Gastroesophageal sphincter (tissue), 4 donors: Measurements from ENCODE around the gene TBC1D13. TPM values are rescaled to one million over a fixed set of nuclear protein-coding genes. Genes with fewer than 3 reads are reported as not detected.
"Not testable (repeated sequence)": the region's sequence is repeated elsewhere in the genome, so short reads cannot be mapped to it uniquely, and the experiment has no call there.

Experiments used
- ATAC-seq: fragments of 150-250 bp; one replicate; pipeline ENCODE4 v1.9.1; 2016; ENCODE audit warnings: mild to moderate bottlenecking, moderate library complexity
- H3K27ac ChIP-seq, 4 donors: fragments of 200-600 bp; sonication (generic) in 3 of 4; 1 replicate in 3 of 4; 2 replicates in 1 of 4; pipeline ENCODE4 v1.5.1; 2016 to 2019
- H3K27me3 ChIP-seq: fragments of 200-600 bp; sonication (generic); one replicate; pipeline ENCODE4 v1.5.1; 2019
- H3K36me3 ChIP-seq, 2 donors: fragments of 200-600 bp; sonication (generic); one replicate each; pipeline ENCODE4 v1.5.1; 2019; ENCODE audit warnings: control low read depth in 1 of 2
- H3K4me1 ChIP-seq, 3 donors: fragments of 200-600 bp; sonication (generic); 1 replicate in 2 of 3; 2 replicates in 1 of 3; pipeline ENCODE4 v1.5.1; 2016 to 2019; ENCODE audit warnings: control low read depth in 2 of 3
- H3K4me3 ChIP-seq, 2 donors: fragments of 200-600 bp; sonication (generic); one replicate each; pipeline ENCODE4 v1.5.1; 2019; ENCODE audit warnings: mild to moderate bottlenecking in 1 of 2, moderate library complexity in 1 of 2
- H3K9me3 ChIP-seq, 3 donors: fragments of 200-600 bp; sonication (generic); one replicate each; pipeline ENCODE4 v1.5.1; 2017 to 2019; ENCODE audit warnings: control low read depth in 2 of 3
- EP300 ChIP-seq: sonication (generic); formaldehyde crosslinking; IDR thresholded peaks from one replicate; pipeline ENCODE4 v1.6.1; 2017; ENCODE audit warnings: antibody characterized with exemption, mild to moderate bottlenecking
- POLR2A ChIP-seq, 2 donors: fragments of 450-650 bp; IDR thresholded peaks; one replicate each; pipeline ENCODE4 v1.6.1; 2017; ENCODE audit warnings: antibody characterized with exemption in 2 of 2, mild to moderate bottlenecking in 2 of 2, moderate library complexity in 1 of 2
- POLR2AphosphoS5 ChIP-seq: sonication (generic); formaldehyde crosslinking; IDR thresholded peaks from one replicate; pipeline ENCODE4 v1.6.1; 2017; ENCODE audit warnings: antibody characterized with exemption
- WGBS, 2 donors: methylation state at CpG; one replicate each; pipeline ENCODE4 v1.1.5; 2018; ENCODE audit warnings: low coverage in 1 of 2; 5-methylcytosine and 5-hydroxymethylcytosine counted together
- total RNA-seq, 4 donors: library from RNA; depleted of rRNA; stranded (reverse); fragments of >200 nt; gene quantifications; one replicate each; pipeline ENCODE4 v1.1.0, GENCODE V29; 2016
- TF ChIP-seq, protein P1 (sequence below), 4 experiments: fragments of 200-600 bp in 2 of 4; fragments of 450-650 bp in 2 of 4; sonication (generic) in 1 of 4; IDR thresholded peaks; one replicate each; pipeline ENCODE4 v1.5.1; 2017 to 2019; ENCODE audit warnings: antibody characterized with exemption in 4 of 4, mild to moderate bottlenecking in 2 of 4, moderate library complexity in 2 of 4

The TBC1D13 gene
- total RNA-seq, 4 donors from 2014 or later, result 13.2 to 40.9 (median 17.7) TPM

DNA sequence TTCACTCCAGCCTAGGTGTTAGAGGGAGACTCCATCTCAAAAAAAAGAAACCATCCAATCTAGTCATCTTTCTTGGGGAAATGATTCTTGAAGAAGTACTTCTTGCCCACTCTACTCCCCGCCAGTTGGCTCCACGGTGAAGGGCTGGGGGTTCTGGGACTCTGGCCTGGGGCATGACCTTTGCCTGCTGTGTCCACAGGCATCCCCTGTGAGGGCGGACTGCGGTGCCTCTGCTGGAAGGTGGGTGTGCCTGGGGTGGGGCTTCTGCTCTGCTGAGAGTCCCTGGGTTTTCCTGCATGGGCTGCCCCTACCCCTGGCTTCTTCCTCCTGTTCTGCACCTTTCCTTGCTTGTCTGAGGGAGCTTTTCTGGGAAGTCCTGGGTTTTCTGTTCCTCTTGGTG, 3.5 kb downstream of the TBC1D13 start:
- H3K9me3 ChIP-seq, result no peaks in the 10 kb centered on the region
- TF ChIP-seq POLR2A (IDR thresholded peaks at IDR 0.05), result no peak
- TF ChIP-seq, protein P1, sequence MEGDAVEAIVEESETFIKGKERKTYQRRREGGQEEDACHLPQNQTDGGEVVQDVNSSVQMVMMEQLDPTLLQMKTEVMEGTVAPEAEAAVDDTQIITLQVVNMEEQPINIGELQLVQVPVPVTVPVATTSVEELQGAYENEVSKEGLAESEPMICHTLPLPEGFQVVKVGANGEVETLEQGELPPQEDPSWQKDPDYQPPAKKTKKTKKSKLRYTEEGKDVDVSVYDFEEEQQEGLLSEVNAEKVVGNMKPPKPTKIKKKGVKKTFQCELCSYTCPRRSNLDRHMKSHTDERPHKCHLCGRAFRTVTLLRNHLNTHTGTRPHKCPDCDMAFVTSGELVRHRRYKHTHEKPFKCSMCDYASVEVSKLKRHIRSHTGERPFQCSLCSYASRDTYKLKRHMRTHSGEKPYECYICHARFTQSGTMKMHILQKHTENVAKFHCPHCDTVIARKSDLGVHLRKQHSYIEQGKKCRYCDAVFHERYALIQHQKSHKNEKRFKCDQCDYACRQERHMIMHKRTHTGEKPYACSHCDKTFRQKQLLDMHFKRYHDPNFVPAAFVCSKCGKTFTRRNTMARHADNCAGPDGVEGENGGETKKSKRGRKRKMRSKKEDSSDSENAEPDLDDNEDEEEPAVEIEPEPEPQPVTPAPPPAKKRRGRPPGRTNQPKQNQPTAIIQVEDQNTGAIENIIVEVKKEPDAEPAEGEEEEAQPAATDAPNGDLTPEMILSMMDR (IDR thresholded peaks at IDR 0.05), result no peak
- TF ChIP-seq POLR2AphosphoS5, result no peak
- no peak for TF ChIP-seq EP300
- H3K36me3 ChIP-seq, result peaks cover 0 to 62% of the 10 kb centered on the region in 2 donors
- H3K27me3 ChIP-seq, result no peaks in the 10 kb centered on the region
- ATAC-seq, result no peak
- no peak overlapping the region for H3K27ac ChIP-seq
- no peak overlapping the region for H3K4me3 ChIP-seq
- 86% methylated on average over 4 of the region's 4 CpGs; no CpG with 5 or more reads in 1 of the 2 donors for WGBS, 2 donors
- H3K4me1 ChIP-seq, result peaks cover 0 to 27% (median 9%) of the 10 kb centered on the region in 3 donors

DNA sequence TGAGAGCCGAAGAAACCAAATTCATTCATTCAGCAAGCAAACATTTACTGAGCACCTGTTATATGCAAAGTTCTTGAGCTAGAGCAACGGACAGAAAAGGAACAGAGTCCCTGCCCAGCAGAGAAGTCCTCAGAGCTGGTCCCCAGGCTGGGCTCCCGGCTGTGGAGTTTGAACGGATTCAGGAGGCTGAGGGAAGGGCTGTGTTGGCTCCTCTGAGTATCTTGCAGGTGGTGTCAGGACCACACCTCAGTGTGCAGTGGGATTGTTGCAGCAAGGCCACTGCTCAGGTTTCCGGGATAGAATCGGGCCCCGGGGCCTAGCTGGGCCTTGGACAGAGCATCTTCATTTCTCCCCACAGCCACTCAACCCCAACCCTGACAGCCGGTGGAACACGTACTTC, 5.1 kb downstream of the TBC1D13 start:
- no peak for ATAC-seq
- H3K36me3 ChIP-seq, result peaks cover 0 to 78% of the 10 kb centered on the region in 2 donors
- no peak for TF ChIP-seq POLR2AphosphoS5
- TF ChIP-seq, protein P1 (IDR thresholded peaks at IDR 0.05), result no peak
- H3K27ac ChIP-seq, result no peak overlapping the region
- no peaks in the 10 kb centered on the region for H3K9me3 ChIP-seq
- 100% methylated on average over 1 of the region's 9 CpGs for WGBS, 2 donors
- no peaks in the 10 kb centered on the region for H3K27me3 ChIP-seq
- peaks cover 0 to 18% (median 9%) of the 10 kb centered on the region in 3 donors for H3K4me1 ChIP-seq
- H3K4me3 ChIP-seq, result no peak overlapping the region

DNA sequence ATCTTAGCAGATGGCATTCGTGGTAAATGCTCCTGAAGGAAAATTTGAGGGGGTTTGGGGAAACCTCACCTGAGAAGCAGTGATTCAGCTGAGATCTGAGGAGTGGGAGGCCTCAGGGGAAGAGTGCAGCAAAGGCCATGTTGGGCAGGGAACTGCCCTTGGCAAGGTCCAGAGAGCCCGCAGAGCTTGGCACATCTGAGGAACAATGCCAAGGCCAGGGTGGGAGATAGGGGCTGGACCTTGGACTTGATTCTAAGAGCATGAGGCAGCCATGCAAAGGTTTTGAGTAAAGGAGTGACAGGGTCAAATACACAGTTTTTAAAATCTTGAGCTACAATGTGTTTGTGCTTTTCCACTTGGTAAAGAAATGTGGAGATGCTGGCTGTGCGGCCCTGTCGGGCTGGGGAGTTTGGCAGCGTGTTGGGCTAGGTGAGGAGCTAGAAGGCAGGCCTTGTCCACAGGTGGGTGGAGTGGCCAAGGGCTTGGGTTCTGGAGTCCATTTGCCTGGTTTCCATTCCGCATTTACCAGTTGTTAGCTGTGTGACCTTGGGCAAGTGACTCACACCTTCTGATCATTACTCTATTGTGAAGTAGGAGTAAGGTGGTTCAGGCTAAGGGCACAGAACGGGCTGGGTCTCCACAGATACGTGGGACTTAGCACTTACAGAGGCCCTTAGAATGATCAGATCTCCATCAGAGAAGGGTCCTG, 6.1 kb downstream of the TBC1D13 start:
- Histone ChIP-seq H3K9me3 (no peaks in the 10 kb centered on the region), H3K27ac (no peak overlapping the region), H3K27me3 (no peaks in the 10 kb centered on the region), H3K4me3 (no peak overlapping the region), H3K4me1 (peaks cover 0 to 12% (median 5%) of the 10 kb centered on the region in 3 donors), H3K36me3 (peaks cover 0 to 88% of the 10 kb centered on the region in 2 donors)
- no peak for ATAC-seq
- WGBS, 2 donors, result 83 to 89% methylated on average over 5 to 7 of the region's 8 CpGs
- TF ChIP-seq POLR2A (IDR thresholded peaks at IDR 0.05) (no peak), POLR2AphosphoS5 (no peak), EP300 (no peak)
- TF ChIP-seq, protein P1 (IDR thresholded peaks at IDR 0.05), result no peak

DNA sequence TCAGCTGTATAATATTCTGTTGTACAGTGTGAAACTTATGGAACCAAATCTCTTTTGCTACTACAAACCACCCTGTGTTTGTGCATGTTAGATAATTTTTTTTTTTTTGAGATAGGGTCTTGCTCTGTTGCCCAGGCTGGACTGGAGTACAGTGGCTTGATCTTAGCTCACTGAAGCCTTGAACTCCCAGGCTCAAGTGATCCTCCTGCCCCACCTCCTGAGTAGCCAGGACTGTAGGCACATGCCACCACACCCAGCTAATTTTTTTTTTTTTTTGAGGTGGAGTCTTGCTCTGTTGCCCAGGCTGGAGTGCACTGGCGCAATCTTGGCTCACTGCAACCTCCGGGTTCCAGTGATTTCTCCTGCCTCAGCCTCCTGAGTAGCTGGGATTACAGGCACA, 7.9 kb downstream of the TBC1D13 start:
- not testable (repeated sequence) for H3K9me3 ChIP-seq, ATAC-seq, H3K4me1 ChIP-seq, H3K27ac ChIP-seq, H3K27me3 ChIP-seq, H3K4me3 ChIP-seq
- peaks cover 0 to 99% of the 10 kb centered on the region in 2 donors for H3K36me3 ChIP-seq
- 50% methylated on average over 2 of the region's 2 CpGs; no CpG with 5 or more reads in 1 of the 2 donors for WGBS, 2 donors

DNA sequence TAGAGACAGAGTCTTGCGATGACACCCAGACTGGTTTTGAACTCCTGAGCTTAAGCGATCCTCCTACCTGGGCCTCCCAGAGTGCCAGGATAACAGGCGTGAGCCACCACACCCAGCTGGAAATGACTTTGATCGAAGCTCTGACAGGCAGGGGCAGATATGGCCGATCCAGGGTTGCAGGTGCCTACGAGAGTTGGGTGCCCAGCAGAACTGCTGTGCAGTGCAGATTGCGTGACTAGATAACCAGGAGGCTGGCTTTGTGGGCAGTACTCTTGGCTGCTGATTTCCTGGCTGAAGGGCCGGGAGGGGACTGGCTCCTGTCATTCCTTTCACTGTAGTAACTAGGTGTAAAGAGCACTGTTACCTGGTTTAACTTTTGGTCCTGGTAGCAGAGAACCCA, 11.8 kb downstream of the TBC1D13 start:
- H3K27me3 ChIP-seq, result no peaks in the 10 kb centered on the region
- no peaks in the 10 kb centered on the region for H3K4me1 ChIP-seq
- ATAC-seq, result no peak
- H3K9me3 ChIP-seq, result no peaks in the 10 kb centered on the region
- H3K36me3 ChIP-seq, result peaks cover 0 to 100% of the 10 kb centered on the region in 2 donors
- TF ChIP-seq EP300 (no peak), POLR2AphosphoS5 (no peak), POLR2A (IDR thresholded peaks at IDR 0.05) (no peak)
- TF ChIP-seq, protein P1 (IDR thresholded peaks at IDR 0.05), result no peak
- H3K4me3 ChIP-seq, result no peak overlapping the region
- H3K27ac ChIP-seq, result no peak overlapping the region
- 100% methylated on average over 1 to 2 of the region's 8 CpGs for WGBS, 2 donors
